SK-N-SH (cell line): ENCODE measurements around the gene ROR2. TPM values are rescaled to one million over a fixed set of nuclear protein-coding genes. Genes with fewer than 3 reads are reported as not detected.

Source experiments
- CTCF ChIA-PET: fragments of 300-600, 350-600 bp; formaldehyde crosslinking; extraction: SDS; loops from one replicate; lab custom pipeline; 2021; lab: Yijun Ruan, JAX
- POLR2A ChIA-PET: fragments of 350-600 bp; sonication (Branson Sonifier 250); formaldehyde crosslinking; extraction: SDS; loops from one replicate; lab custom pipeline; 2020; ENCODE audit warnings: antibody characterized with exemption, inconsistent platforms; lab: Yijun Ruan, JAX
- DNase-seq: peaks from one replicate; pipeline ENCODE4 v3.0.0; 2012
- H2AFZ ChIP-seq: fragments of 200-600 bp; sonication (generic); 2 replicates; pipeline ENCODE4 v1.8.1; 2016; ENCODE audit warnings: antibody characterized with exemption, mild to moderate bottlenecking, low read depth
- H3F3A ChIP-seq: fragments of 200-600 bp; sonication (generic); replicated peaks from 2 replicates; pipeline ENCODE3; 2016; ENCODE audit warnings: antibody characterized with exemption, mild to moderate bottlenecking; ENCODE audit not compliant: insufficient read depth
- H3K27ac ChIP-seq, 2 experiments: fragments of 200-500 bp in 1 of 2; fragments of 200-600 bp in 1 of 2; sonication (Bioruptor generic) in 1 of 2; sonication (generic), shearing (Covaris generic) in 1 of 2; 2 replicates each; pipeline versions ENCODE4 v1.5.1 to v1.6.1; 2014 to 2016; ENCODE audit warnings: low read depth in 2 of 2, inconsistent platforms in 1 of 2, low read length in 1 of 2, mild to moderate bottlenecking in 1 of 2, mixed read lengths in 1 of 2
- H3K27me3 ChIP-seq: fragments of 200-600 bp; sonication (generic), shearing (Covaris generic); 2 replicates; pipeline ENCODE4 v1.6.1; 2016; ENCODE audit warnings: mixed run types; ENCODE audit not compliant: insufficient read depth
- H3K36me3 ChIP-seq, 2 experiments: fragments of 200-500 bp in 1 of 2; fragments of 200-600 bp in 1 of 2; sonication (Bioruptor generic) in 1 of 2; sonication (generic) in 1 of 2; replicated peaks in 1 of 2; 2 replicates each; pipeline versions ENCODE3 to v1.5.1; 2014 to 2016; ENCODE audit warnings: low read length in 1 of 2, mild to moderate bottlenecking in 1 of 2; ENCODE audit not compliant: insufficient read depth in 2 of 2, control insufficient read depth in 1 of 2
- H3K4me1 ChIP-seq, 2 experiments: fragments of 200-500 bp in 1 of 2; fragments of 200-600 bp in 1 of 2; sonication (Bioruptor generic) in 1 of 2; sonication (generic), shearing (Covaris generic) in 1 of 2; 2 replicates each; pipeline versions ENCODE4 v1.5.1 to v1.6.1; 2014 to 2016; ENCODE audit warnings: low read depth in 1 of 2, low read length in 1 of 2, mixed run types in 1 of 2; ENCODE audit not compliant: insufficient read depth in 2 of 2, control insufficient read depth in 1 of 2
- H3K4me2 ChIP-seq: fragments of 200-600 bp; sonication (generic), shearing (Covaris generic); 2 replicates; pipeline ENCODE4 v1.6.1; 2017; ENCODE audit warnings: mixed run types
- H3K4me3 ChIP-seq, 2 experiments: fragments of 200-500 bp in 1 of 2; fragments of 200-600 bp in 1 of 2; sonication (Bioruptor generic) in 1 of 2; sonication (generic), shearing (Covaris generic) in 1 of 2; 2 replicates each; pipeline versions ENCODE4 v1.5.1 to v1.8.1; 2014 to 2016; ENCODE audit warnings: low read depth in 2 of 2, inconsistent platforms in 1 of 2, low read length in 1 of 2, mild to moderate bottlenecking in 1 of 2, mixed read lengths in 1 of 2, moderate library complexity in 1 of 2
- H3K79me2 ChIP-seq: fragments of 200-600 bp; sonication (generic); 2 replicates; pipeline ENCODE4 v1.8.1; 2017; ENCODE audit warnings: mild to moderate bottlenecking; ENCODE audit not compliant: insufficient read depth
- H3K9ac ChIP-seq: fragments of 200-600 bp; sonication (generic); 2 replicates; pipeline ENCODE4 v1.6.1; 2017; ENCODE audit warnings: mixed run types
- H3K9me2 ChIP-seq: fragments of 200-600 bp; sonication (generic); 2 replicates; pipeline ENCODE4 v1.6.1; 2017; ENCODE audit warnings: mixed run types
- H3K9me3 ChIP-seq: fragments of 200-600 bp; sonication (generic); 2 replicates; pipeline ENCODE4 v1.6.1; 2017; ENCODE audit warnings: mixed run types, mild to moderate bottlenecking, moderate library complexity
- H4K20me1 ChIP-seq: fragments of 200-600 bp; sonication (generic); 2 replicates; pipeline ENCODE4 v1.6.1; 2017; ENCODE audit warnings: mild to moderate bottlenecking, mixed run types; ENCODE audit not compliant: insufficient read depth
- ELF1 ChIP-seq: IDR thresholded peaks from 2 replicates; pipeline ENCODE4 v1.4.0; 2012
- FOXJ3 ChIP-seq: sonication (generic); formaldehyde crosslinking; IDR thresholded peaks from 2 replicates; pipeline ENCODE4 v1.5.1; 2020; ENCODE audit warnings: mild to moderate bottlenecking, missing genetic modification reagents
- FOXM1 ChIP-seq: IDR thresholded peaks from 2 replicates; pipeline ENCODE4 v1.4.0; 2012; ENCODE audit warnings: low read depth, mild to moderate bottlenecking
- MEF2A ChIP-seq: IDR thresholded peaks from 2 replicates; pipeline ENCODE4 v1.4.0; 2012; ENCODE audit warnings: low read depth, borderline replicate concordance
- NFIC ChIP-seq: IDR thresholded peaks from 2 replicates; pipeline ENCODE4 v1.4.0; 2012; ENCODE audit warnings: borderline replicate concordance
- RAD21 ChIP-seq: IDR thresholded peaks from 2 replicates; pipeline ENCODE4 v1.6.1; 2012; ENCODE audit warnings: mild to moderate bottlenecking, low read length
- RFX5 ChIP-seq: IDR thresholded peaks from 2 replicates; pipeline ENCODE4 v1.6.1; 2012; ENCODE audit warnings: mild to moderate bottlenecking, improper control_type of control experiment, low read length
- SMC3 ChIP-seq: IDR thresholded peaks from 2 replicates; pipeline ENCODE4 v1.6.1; 2012; ENCODE audit warnings: low read depth, low read length, improper control_type of control experiment
- TAF1 ChIP-seq: IDR thresholded peaks from 2 replicates; pipeline ENCODE4 v1.6.1; 2012; ENCODE audit warnings: low read depth, mild to moderate bottlenecking, low read length, moderate library complexity, borderline replicate concordance
- TEAD4 ChIP-seq: IDR thresholded peaks from 2 replicates; pipeline ENCODE4 v1.4.0; 2012; ENCODE audit warnings: mild to moderate bottlenecking, borderline replicate concordance; ENCODE audit not compliant: insufficient read depth
- USF2 ChIP-seq: fragments of 150-350 bp; IDR thresholded peaks from 2 replicates; pipeline ENCODE4 v1.6.1; 2017; ENCODE audit warnings: antibody characterized with exemption, low read length, low read depth, borderline replicate concordance
- YY1 ChIP-seq: IDR thresholded peaks from 2 replicates; pipeline ENCODE4 v1.4.0; 2012; ENCODE audit warnings: low read depth, mild to moderate bottlenecking
- WGBS: methylation state at CpG from one replicate; pipeline ENCODE4 v1.1.6; 2017; ENCODE audit warnings: low lambda C conversion rate; 5-methylcytosine and 5-hydroxymethylcytosine counted together
- polyA plus RNA-seq, 3 experiments: library from polyadenylated mRNA; depleted of rRNA; stranded (reverse); fragments of >200 nt; gene quantifications; 2 replicates each; pipeline ENCODE4 v1.2.3, GENCODE V29; 2012
- TF ChIP-seq, protein P1 (sequence below): IDR thresholded peaks from 2 replicates; pipeline ENCODE4 v1.4.0; 2012; ENCODE audit warnings: low read depth, borderline replicate concordance

ROR2 gene
- polyA plus RNA-seq, 1 of the 3 experiments (the other 2 are of a cell fraction), result 0.43 TPM

DNA sequence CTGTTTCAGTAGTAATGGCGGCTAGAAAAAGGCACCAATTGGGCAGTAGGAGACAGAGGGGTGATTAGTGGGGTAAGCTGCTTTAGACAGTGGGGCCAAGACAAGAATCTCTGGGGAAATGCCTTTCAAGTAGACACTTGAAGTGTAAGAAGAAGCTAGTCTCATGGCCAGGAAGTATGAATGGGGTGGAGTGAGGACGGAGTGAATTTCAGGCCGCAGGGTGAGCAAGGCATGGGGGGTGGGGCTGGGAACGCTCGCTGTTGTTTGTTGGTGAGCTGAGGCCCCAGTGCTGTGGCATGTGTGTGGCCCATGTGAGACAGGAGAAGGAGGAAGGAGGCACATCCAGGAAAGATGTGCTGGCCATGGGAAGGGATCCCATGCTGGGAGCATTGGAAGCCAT lies 377.2 kb downstream of the ROR2 start (continued):
- TF ChIP-seq, protein P1, sequence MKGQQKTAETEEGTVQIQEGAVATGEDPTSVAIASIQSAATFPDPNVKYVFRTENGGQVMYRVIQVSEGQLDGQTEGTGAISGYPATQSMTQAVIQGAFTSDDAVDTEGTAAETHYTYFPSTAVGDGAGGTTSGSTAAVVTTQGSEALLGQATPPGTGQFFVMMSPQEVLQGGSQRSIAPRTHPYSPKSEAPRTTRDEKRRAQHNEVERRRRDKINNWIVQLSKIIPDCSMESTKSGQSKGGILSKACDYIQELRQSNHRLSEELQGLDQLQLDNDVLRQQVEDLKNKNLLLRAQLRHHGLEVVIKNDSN, result no peak
- no peak for TF ChIP-seq USF2
- no peak for TF ChIP-seq RAD21
- TF ChIP-seq RFX5, result no peak
- TF ChIP-seq MEF2A, result no peak

GRCh38 chr9:91572044-91572443 lies 378.0 kb downstream of the ROR2 start:
- H3K4me1 ChIP-seq, result no peaks in the 10 kb centered on the region
- no peaks in the 10 kb centered on the region for H3K36me3 ChIP-seq
- H3K9ac ChIP-seq, result no peak overlapping the region
- WGBS, result 44% methylated on average over 4 of the region's 4 CpGs
- no peaks in the 10 kb centered on the region for H3K27me3 ChIP-seq
- no peak overlapping the region for H3K4me2 ChIP-seq
- no peak overlapping the region for H3K4me3 ChIP-seq
- TF ChIP-seq TEAD4, result no peak
- TF ChIP-seq SMC3, result no peak
- TF ChIP-seq TAF1, result no peak
- no peak for TF ChIP-seq YY1
- TF ChIP-seq, all 33 proteins: peak for 0
- POLR2A ChIA-PET, result no interaction called here
- H2AFZ ChIP-seq, result no peak overlapping the region
- no peak overlapping the region for H3K27ac ChIP-seq
- no peaks in the 10 kb centered on the region for H3K9me3 ChIP-seq
- H3K79me2 ChIP-seq, result no peaks in the 10 kb centered on the region
- no peaks in the 10 kb centered on the region for H3K9me2 ChIP-seq
- CTCF ChIA-PET, result no interaction called here
- no peaks in the 10 kb centered on the region for H3F3A ChIP-seq
- no peaks in the 10 kb centered on the region for H4K20me1 ChIP-seq
- no peak for DNase-seq

DNA sequence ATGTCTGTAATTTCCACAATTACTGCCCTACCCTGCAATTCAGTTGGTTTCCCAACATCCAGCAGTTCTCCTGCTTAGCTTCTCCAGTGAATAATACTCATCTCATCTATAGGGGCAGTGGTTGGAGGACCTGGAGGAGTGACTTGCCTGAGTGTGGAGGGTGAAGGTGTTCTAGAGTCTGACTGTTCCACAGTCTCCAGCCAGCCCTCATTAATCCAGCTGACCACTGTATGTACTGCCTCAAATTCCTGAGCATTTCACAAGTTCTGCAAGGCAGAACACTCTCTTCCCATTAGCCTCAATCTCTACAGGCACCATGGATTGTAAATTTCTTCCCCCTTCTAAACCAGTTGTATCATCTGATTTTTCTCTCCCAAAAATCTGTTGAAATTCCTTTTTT lies 379.0 kb downstream of the ROR2 start:
- H4K20me1 ChIP-seq, result no peaks in the 10 kb centered on the region
- H2AFZ ChIP-seq, result no peak overlapping the region
- no peaks in the 10 kb centered on the region for H3K9me2 ChIP-seq
- H3K4me3 ChIP-seq, result no peak overlapping the region
- no peaks in the 10 kb centered on the region for H3K27me3 ChIP-seq
- no peaks in the 10 kb centered on the region for H3K4me1 ChIP-seq
- POLR2A ChIA-PET, result no interaction called here
- no peaks in the 10 kb centered on the region for H3K9me3 ChIP-seq
- no peaks in the 10 kb centered on the region for H3F3A ChIP-seq
- CTCF ChIA-PET, result no interaction called here
- DNase-seq, result no peak
- H3K27ac ChIP-seq, result no peak overlapping the region
- H3K9ac ChIP-seq, result no peak overlapping the region
- no peaks in the 10 kb centered on the region for H3K36me3 ChIP-seq
- no peaks in the 10 kb centered on the region for H3K79me2 ChIP-seq
- H3K4me2 ChIP-seq, result no peak overlapping the region
- TF ChIP-seq TAF1 (no peak), ELF1 (no peak), FOXJ3 (CRISPR knock-in tag) (no peak), NFIC (no peak), RFX5 (no peak), FOXM1 (no peak)
